Left hindlimb (tissue), 1 donor: ENCODE measurements around the gene TMEM178B.
"Not testable (repeated sequence)": the region's sequence is repeated elsewhere in the genome, so short reads cannot be mapped to it uniquely, and the experiment has no call there.

Source experiments
- DNase-seq: peaks from one replicate; pipeline ENCODE4 v3.0.0-alpha.2; 2018

TMEM178B gene

GRCh38 chr7:141074997-141075396 is 1.1 kb downstream of the TMEM178B start:
- DNase-seq = no peak

- DNase-seq = no peak
These were observed 2.5 kb downstream of the TMEM178B start for GRCh38 chr7:141076377-141076776.

DNA sequence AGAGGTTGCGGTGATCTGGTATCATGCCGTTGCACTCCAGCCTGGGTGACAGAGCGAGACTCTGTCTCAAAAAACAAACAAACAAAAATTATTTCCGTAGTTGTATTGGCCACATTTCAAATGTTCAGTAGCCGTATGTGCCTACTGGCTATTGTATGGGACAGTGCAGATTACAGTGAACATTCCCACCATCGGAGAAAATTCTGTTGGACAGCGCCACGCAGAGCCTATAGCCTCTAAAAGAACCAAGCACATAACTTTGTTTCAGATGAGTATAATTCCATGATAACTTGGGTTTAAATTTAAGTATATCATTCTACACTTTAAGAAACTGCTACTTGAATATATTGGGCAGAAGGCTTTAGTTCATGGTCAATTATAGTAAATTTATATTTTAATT is 5.4 kb downstream of the TMEM178B start:
- no peak for DNase-seq

- not testable (repeated sequence) for DNase-seq
These were observed 15.6 kb downstream of the TMEM178B start for GRCh38 chr7:141089490-141089889.

GRCh38 chr7:141094336-141095070 is 20.6 kb downstream of the TMEM178B start:
- no peak for DNase-seq

- no peak for DNase-seq
These were observed 23.6 kb downstream of the TMEM178B start for GRCh38 chr7:141097430-141097829.

DNA sequence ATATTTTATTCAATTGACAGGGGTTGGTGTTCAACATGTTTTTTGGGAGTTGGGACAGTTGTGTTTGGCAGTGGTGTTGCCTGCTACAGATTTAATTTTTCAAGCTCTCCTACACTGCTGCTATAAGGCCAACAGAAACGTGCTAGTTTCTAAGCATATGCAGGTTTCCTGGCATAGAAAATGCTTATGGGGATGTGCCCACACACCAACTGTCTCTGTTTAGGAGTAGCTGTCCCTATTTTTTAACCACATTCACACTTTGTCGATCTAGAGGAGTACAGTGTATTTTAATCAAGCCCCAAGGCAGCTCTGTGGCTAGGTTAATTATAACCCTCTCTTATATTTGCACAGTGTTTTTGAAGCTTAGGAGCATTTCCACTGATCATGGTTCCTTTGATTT is 28.6 kb downstream of the TMEM178B start:
- DNase-seq = no peak

DNA sequence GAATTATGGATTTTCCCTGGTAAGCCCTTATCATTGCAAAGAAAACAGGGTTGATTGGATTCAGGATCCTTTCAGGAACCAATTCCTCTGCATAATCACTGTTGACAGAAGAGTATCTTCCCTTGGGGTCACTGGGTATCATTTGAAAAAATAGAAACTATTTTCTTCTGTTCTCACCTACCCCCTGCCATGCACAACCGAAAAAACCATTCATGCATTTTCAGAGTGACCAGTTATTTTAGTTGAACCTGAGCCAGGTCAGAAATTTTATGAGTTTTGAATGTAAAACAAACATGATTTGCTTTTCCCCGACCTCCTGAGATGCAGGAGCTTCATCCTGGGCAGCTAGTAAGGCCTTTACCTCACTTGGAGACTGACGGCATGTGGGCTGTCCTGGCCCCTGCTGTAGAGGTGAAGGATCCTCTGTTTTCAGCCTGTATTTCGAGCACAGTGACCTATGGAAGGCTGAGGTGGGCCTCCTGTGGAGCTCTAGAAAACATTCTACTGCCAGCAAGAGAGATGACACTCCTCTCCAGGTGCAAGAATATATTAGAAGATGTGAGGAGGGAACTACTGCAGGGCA is 30.1 kb downstream of the TMEM178B start:
- DNase-seq = no peak

- DNase-seq = no peak
These were observed 39.3 kb downstream of the TMEM178B start for GRCh38 chr7:141113131-141113530.

- no peak for DNase-seq
These were observed 40.3 kb downstream of the TMEM178B start for GRCh38 chr7:141114029-141114664.

- DNase-seq = no peak
These were observed 42.1 kb downstream of the TMEM178B start for GRCh38 chr7:141115965-141116364.

GRCh38 chr7:141116661-141117060 is 42.8 kb downstream of the TMEM178B start:
- not testable (repeated sequence) for DNase-seq

GRCh38 chr7:141118767-141119166 is 44.9 kb downstream of the TMEM178B start:
- no peak for DNase-seq

- DNase-seq = no peak
These were observed 45.3 kb downstream of the TMEM178B start for GRCh38 chr7:141119187-141119586.

DNA sequence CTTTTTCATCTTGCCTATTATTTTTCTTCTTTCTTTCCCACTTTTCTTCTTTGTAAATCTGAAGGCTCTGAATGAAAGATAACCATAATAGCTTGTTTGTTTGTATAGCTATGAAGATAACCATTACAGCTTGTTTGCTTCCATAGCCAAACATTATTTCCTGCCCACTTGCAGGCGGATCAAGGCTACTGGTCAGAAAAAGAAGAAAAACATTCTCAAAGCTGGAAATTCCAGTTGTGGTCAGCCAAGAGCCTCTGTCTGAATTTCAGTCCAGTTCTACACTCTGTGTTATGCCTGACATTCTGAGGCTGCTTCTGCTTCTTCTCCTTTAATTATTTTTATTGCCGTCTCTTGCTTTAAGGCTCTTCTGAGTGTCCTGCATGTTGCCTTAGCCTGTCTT is 48.9 kb downstream of the TMEM178B start:
- no peak for DNase-seq

DNA sequence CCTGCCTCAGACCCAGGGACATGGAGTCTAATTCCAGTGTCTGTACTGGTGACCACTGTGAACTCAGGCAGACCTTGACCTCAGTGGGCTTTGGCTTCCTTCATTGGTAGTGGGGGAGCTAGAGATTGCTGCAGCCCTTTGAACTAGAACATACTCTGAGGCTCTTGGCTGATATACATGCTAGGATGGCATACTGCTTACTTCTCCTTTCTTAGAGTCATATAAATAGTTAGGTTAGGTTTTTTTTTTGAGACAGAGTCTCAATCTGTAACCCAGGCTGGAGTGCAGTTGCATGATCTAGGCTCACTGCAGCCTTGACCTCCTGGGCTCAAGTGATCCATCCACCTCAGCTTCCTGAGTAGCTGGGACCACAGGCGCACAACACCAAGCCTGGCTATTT is 49.7 kb downstream of the TMEM178B start:
- no peak for DNase-seq

DNA sequence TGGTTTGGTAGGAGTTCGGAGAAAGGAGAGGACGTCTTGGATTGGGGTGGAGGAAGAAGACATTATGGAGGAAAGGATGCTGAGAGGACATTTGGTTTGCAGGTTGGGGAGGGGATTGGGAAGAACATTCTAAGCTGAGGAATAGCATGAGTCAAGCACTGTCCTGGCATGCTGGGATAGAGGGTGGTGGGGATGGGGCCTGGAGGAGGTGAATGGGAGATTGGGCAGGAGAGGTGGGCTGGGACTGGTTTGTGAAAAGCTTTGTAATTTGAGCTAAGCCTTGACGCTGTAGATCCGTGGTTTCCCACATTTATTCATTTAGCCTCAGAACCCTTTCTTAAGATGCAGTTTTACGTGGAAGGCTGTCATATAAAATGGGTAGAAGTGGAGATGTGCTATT is 52.2 kb downstream of the TMEM178B start:
- no peak for DNase-seq

- DNase-seq = no peak
These were observed 54.6 kb downstream of the TMEM178B start for GRCh38 chr7:141128506-141128905.

GRCh38 chr7:141128931-141129330 is 55.1 kb downstream of the TMEM178B start:
- DNase-seq = no peak

DNA sequence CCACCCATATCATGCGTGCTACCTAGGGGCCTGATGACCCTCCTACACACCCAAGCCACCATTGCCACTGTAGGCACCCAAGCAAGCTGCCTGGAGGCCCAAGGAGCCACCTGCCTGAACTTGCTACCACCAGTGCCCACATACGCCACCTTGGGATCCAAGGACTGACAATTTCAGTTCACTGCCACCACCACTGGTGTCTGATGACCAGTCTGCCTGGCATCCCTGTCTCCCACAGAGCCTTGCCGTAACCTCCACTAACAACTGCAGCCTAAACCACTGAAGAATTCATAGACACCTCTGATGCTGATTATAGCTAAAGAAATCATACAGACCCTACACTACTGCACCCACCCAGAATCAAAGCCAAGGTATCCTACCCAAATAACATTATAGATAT is 58.8 kb downstream of the TMEM178B start:
- DNase-seq = no peak

GRCh38 chr7:141133646-141134045 is 59.8 kb downstream of the TMEM178B start:
- DNase-seq = no peak

DNA sequence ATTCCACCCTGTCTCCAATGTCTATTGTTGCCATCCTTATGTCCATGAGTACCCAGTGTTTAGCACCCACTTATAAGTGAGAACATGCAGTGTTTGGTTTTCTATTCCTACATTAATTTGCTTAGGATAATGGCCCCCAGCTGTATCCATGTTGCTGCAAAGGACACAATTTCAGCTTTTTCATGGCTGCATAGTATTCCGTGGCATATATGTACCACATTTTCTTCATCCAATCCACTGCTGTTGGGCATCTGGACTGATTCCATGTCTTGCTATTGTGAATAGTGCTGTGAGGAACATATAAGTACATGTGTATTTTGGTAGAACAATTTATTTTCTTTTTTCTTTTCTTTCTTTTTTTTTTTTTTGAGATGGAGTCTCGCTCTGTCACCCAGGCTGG is 68.2 kb downstream of the TMEM178B start:
- no peak for DNase-seq

- no peak for DNase-seq
These were observed 71.2 kb downstream of the TMEM178B start for GRCh38 chr7:141144921-141145629.

DNA sequence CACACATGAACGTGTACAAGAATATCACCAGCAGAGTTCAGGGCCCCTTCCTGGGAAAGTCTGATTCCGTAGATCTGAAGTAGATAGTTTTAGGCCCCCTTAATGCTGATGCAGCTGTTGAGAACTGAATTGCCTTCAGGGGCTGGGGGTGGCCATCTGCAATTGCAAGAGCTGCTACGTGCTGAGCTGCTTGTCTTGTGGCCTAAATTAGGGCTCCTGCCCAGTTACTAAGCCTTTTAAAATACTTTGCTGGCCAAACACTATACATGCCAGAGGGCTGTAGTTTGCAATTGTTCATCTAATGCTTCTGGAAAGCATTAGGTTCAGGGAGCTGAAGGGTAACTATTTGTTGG is 71.7 kb downstream of the TMEM178B start:
- DNase-seq = no peak
